SK-N-SH treated with all-trans-retinoic acid at 6 μM for 48 hours (cell line): Measurements from ENCODE around the gene CLIC5.

ENCODE experiments used
- ATAC-seq: fragments of 200-7000 bp; cut with Tn5 transposase; 3 replicates; pipeline ENCODE4 v1.9.1; 2020; ENCODE audit warnings: mild to moderate bottlenecking, moderate library complexity
- ARNTL ChIP-seq: fragments of 450-650 bp; formaldehyde crosslinking; IDR thresholded peaks from 2 replicates; pipeline ENCODE4 v1.5.0; 2020; ENCODE audit warnings: low read depth, mild to moderate bottlenecking, moderate library complexity, borderline replicate concordance
- BACH2 ChIP-seq: fragments of 250-450 bp; sonication (Bioruptor Pico); IDR thresholded peaks from 2 replicates; pipeline ENCODE4 v1.9.0; 2021; ENCODE audit warnings: mild to moderate bottlenecking, borderline replicate concordance
- CREB5 ChIP-seq: fragments of 250-450 bp; sonication (Bioruptor Pico); IDR thresholded peaks from 2 replicates; pipeline ENCODE4 v1.5.1; 2020; ENCODE audit warnings: low read depth, mild to moderate bottlenecking, moderate library complexity
- CSDC2 ChIP-seq: fragments of 250-450 bp; sonication (Bioruptor Pico); IDR thresholded peaks from 2 replicates; pipeline ENCODE4 v1.5.0; 2020; ENCODE audit warnings: mild to moderate bottlenecking, moderate library complexity
- CSRNP3 ChIP-seq: fragments of 250-450 bp; sonication (Bioruptor Pico); IDR thresholded peaks from 2 replicates; pipeline ENCODE4 v1.5.1; 2021; ENCODE audit warnings: mild to moderate bottlenecking, moderate library complexity
- ESRRG ChIP-seq: fragments of 250-450 bp; sonication (Bioruptor Pico); IDR thresholded peaks from 2 replicates; pipeline ENCODE4 v1.6.1; 2021; ENCODE audit warnings: mild to moderate bottlenecking
- GLIS3 ChIP-seq: fragments of 250-450 bp; sonication (Bioruptor Pico); IDR thresholded peaks from 2 replicates; pipeline ENCODE4 v1.5.0; 2020; ENCODE audit warnings: mild to moderate bottlenecking, moderate library complexity
- ISL1 ChIP-seq: fragments of 250-450 bp; sonication (Bioruptor Pico); IDR thresholded peaks from 2 replicates; pipeline ENCODE4 v2.1.2; 2022; ENCODE audit warnings: mild to moderate bottlenecking, moderate library complexity
- OSR1 ChIP-seq: fragments of 250-450 bp; sonication (Bioruptor Pico); IDR thresholded peaks from 2 replicates; pipeline ENCODE4 v1.8.0; 2022; ENCODE audit warnings: moderate library complexity, mild to moderate bottlenecking, inconsistent platforms
- PATZ1 ChIP-seq: fragments of 250-450 bp; sonication (Bioruptor Pico); IDR thresholded peaks from 2 replicates; pipeline ENCODE4 v1.8.0; 2020; ENCODE audit warnings: mild to moderate bottlenecking, moderate library complexity, borderline replicate concordance
- POU6F1 ChIP-seq: fragments of 250-450 bp; sonication (Bioruptor Pico); IDR thresholded peaks from 2 replicates; pipeline ENCODE4 v1.8.0; 2021; ENCODE audit warnings: low read depth, mild to moderate bottlenecking, moderate library complexity, borderline replicate concordance
- PPARA ChIP-seq: fragments of 250-450 bp; sonication (Bioruptor Pico); IDR thresholded peaks from 2 replicates; pipeline ENCODE4 v1.5.0; 2020; ENCODE audit warnings: mild to moderate bottlenecking, borderline replicate concordance
- RARB ChIP-seq: fragments of 250-450 bp; sonication (Bioruptor Pico); IDR thresholded peaks from 2 replicates; pipeline ENCODE4 v1.8.0; 2021; ENCODE audit warnings: mild to moderate bottlenecking, moderate library complexity
- SNAI2 ChIP-seq: fragments of 250-450 bp; sonication (Bioruptor Pico); IDR thresholded peaks from 2 replicates; pipeline ENCODE4 v1.5.0; 2020; ENCODE audit warnings: mild to moderate bottlenecking, moderate library complexity
- TCF4 ChIP-seq: fragments of 250-450 bp; sonication (Bioruptor Pico); IDR thresholded peaks from 2 replicates; pipeline ENCODE4 v1.8.0; 2021; ENCODE audit warnings: mild to moderate bottlenecking, moderate library complexity, borderline replicate concordance
- TSHZ2 ChIP-seq: fragments of 250-450 bp; sonication (Bioruptor Pico); IDR thresholded peaks from 2 replicates; pipeline ENCODE4 v1.5.0; 2020; ENCODE audit warnings: mild to moderate bottlenecking, moderate library complexity
- ZC3H10 ChIP-seq: fragments of 250-450 bp; sonication (Bioruptor Pico); IDR thresholded peaks from 2 replicates; pipeline ENCODE4 v1.5.1; 2021; ENCODE audit warnings: mild to moderate bottlenecking, moderate library complexity
- ZFP3 ChIP-seq: fragments of 250-450 bp; sonication (Bioruptor Pico); IDR thresholded peaks from 2 replicates; pipeline ENCODE4 v1.5.0; 2020; ENCODE audit warnings: mild to moderate bottlenecking, moderate library complexity
- ZFP30 ChIP-seq: fragments of 450-650 bp; formaldehyde crosslinking; IDR thresholded peaks from 2 replicates; pipeline ENCODE4 v1.5.0; 2022; ENCODE audit warnings: mild to moderate bottlenecking, moderate library complexity
- ZNF565 ChIP-seq: fragments of 450-650 bp; formaldehyde crosslinking; conservative IDR thresholded peaks from 2 replicates; pipeline ENCODE4 v1.5.0; 2020; ENCODE audit warnings: low read depth, mild to moderate bottlenecking, moderate library complexity
- ZNF70 ChIP-seq: fragments of 450-650 bp; formaldehyde crosslinking; IDR thresholded peaks from 2 replicates; pipeline ENCODE4 v1.5.0; 2020; ENCODE audit warnings: mild to moderate bottlenecking, moderate library complexity
- ZNF8 ChIP-seq: fragments of 450-650 bp; formaldehyde crosslinking; IDR thresholded peaks from 2 replicates; pipeline ENCODE4 v1.5.0; 2020; ENCODE audit warnings: mild to moderate bottlenecking, moderate library complexity

Gene CLIC5

GRCh38 chr6:45924763-45925342, 90.8 kb downstream of the CLIC5 start:
- TF ChIP-seq ZFP3 (CRISPR knock-in tag) = no peak
- TF ChIP-seq ISL1 (CRISPR knock-in tag) = no peak
- no peak for TF ChIP-seq ZFP30
- no peak for TF ChIP-seq PPARA (CRISPR knock-in tag)
- TF ChIP-seq ZNF70 (CRISPR knock-in tag) = no peak
- TF ChIP-seq TSHZ2 = no peak
- no peak for TF ChIP-seq ARNTL (CRISPR knock-in tag)
- no peak for TF ChIP-seq POU6F1 (CRISPR knock-in tag)
- TF ChIP-seq BACH2 (CRISPR knock-in tag) = no peak
- TF ChIP-seq CSRNP3 (CRISPR knock-in tag) = no peak
- no peak for TF ChIP-seq ZNF565 (CRISPR knock-in tag)
- no peak for TF ChIP-seq ESRRG (CRISPR knock-in tag)
- no peak for TF ChIP-seq ZC3H10
- TF ChIP-seq CREB5 (CRISPR knock-in tag) = no peak
- TF ChIP-seq RARB (CRISPR knock-in tag) = no peak
- TF ChIP-seq OSR1 (CRISPR knock-in tag) = no peak
- ATAC-seq = 0 out of 3 replicates have a peak, but pooled peaks have one; percentile 19

- no peak for TF ChIP-seq BACH2 (CRISPR knock-in tag)
- no peak for TF ChIP-seq ISL1 (CRISPR knock-in tag)
- no peak for TF ChIP-seq GLIS3 (CRISPR knock-in tag)
- TF ChIP-seq ZC3H10 = no peak
- no peak for TF ChIP-seq ESRRG (CRISPR knock-in tag)
- no peak for TF ChIP-seq TCF4
- ATAC-seq = peak; percentile 34; the same call in 1 of the 3 replicates
Observed at GRCh38 chr6:45923831-45924391, 91.7 kb downstream of the CLIC5 start.

GRCh38 chr6:45922728-45923351, 92.8 kb downstream of the CLIC5 start:
- TF ChIP-seq PATZ1 (CRISPR knock-in tag) = no peak
- TF ChIP-seq RARB (CRISPR knock-in tag) = no peak
- TF ChIP-seq ZNF565 (CRISPR knock-in tag) = no peak
- TF ChIP-seq ZC3H10 = no peak
- no peak for TF ChIP-seq CREB5 (CRISPR knock-in tag)
- no peak for TF ChIP-seq CSDC2 (CRISPR knock-in tag)
- TF ChIP-seq ZNF8 = no peak
- TF ChIP-seq BACH2 (CRISPR knock-in tag) = no peak
- TF ChIP-seq CSRNP3 (CRISPR knock-in tag) = no peak
- TF ChIP-seq ESRRG (CRISPR knock-in tag) = no peak
- TF ChIP-seq PPARA (CRISPR knock-in tag) = no peak
- TF ChIP-seq TCF4 = no peak
- TF ChIP-seq GLIS3 (CRISPR knock-in tag) = no peak
- no peak for TF ChIP-seq ARNTL (CRISPR knock-in tag)
- TF ChIP-seq SNAI2 (CRISPR knock-in tag) = no peak
- no peak for TF ChIP-seq ZNF70 (CRISPR knock-in tag)
- peak; percentile 88 for ATAC-seq
